OCI-LY7 (cell line): ENCODE measurements around the gene PCIF1.

Source experiments
- EZH2phosphoT487 ChIP-seq: fragments of 200-600 bp; sonication (generic); IDR thresholded peaks from 2 replicates; pipeline ENCODE4 v1.6.1; 2018; ENCODE audit warnings: low read depth, borderline replicate concordance, mild to moderate bottlenecking, mixed run types, antibody characterized with exemption, low read length, moderate library complexity, mixed read lengths
- TF ChIP-seq, protein P1 (sequence below): fragments of 200-600 bp; sonication (generic); conservative IDR thresholded peaks from 2 replicates; pipeline ENCODE4 v1.5.1; 2014; ENCODE audit warnings: mild to moderate bottlenecking, antibody characterized with exemption, low read length, moderate library complexity, mixed read lengths

DNA sequence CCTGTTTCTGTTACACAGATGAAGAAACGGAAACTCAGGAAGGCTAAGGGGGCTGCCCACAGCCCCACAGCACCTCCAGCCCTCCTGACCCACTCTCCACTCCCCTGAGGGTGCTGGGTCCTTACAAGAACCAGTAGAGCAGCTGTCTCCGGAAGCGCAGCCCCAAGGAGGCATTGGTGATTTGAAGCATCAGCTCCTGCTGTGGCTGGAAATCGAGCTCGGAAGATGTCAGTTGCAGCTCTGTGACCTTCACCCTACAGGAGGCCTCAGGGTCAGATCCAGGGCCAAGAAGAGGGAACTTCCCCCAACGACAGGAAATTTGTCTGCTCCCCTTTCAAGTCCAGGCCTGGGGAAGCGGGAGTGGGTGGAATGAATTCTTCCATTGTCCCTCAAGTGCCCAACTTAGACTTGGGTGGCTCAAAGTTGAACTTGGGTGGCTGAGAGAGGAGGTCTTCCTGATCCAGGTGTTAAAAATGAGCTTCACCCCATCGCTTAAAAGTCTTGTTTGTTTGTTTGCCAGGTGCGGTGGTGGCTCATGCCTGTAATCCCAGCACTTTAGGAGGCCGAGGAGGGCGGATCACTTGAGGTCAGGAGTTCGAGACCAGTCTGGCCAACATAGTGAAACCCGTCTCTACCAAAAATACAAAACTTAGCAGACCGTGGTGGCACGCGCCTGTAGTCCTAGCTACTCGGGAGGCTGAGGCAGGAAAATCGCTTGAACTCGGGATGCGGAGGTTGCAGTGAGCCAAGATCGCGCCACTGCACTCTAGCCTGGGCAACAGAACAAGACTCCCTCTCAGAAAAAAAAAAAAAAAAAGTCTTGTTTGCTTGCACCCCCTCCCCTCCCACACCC lies 24.4 kb upstream of the PCIF1 start:
- TF ChIP-seq, protein P1, sequence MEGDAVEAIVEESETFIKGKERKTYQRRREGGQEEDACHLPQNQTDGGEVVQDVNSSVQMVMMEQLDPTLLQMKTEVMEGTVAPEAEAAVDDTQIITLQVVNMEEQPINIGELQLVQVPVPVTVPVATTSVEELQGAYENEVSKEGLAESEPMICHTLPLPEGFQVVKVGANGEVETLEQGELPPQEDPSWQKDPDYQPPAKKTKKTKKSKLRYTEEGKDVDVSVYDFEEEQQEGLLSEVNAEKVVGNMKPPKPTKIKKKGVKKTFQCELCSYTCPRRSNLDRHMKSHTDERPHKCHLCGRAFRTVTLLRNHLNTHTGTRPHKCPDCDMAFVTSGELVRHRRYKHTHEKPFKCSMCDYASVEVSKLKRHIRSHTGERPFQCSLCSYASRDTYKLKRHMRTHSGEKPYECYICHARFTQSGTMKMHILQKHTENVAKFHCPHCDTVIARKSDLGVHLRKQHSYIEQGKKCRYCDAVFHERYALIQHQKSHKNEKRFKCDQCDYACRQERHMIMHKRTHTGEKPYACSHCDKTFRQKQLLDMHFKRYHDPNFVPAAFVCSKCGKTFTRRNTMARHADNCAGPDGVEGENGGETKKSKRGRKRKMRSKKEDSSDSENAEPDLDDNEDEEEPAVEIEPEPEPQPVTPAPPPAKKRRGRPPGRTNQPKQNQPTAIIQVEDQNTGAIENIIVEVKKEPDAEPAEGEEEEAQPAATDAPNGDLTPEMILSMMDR, result no peak
- TF ChIP-seq EZH2phosphoT487, result no peak
